Measurements from ENCODE around the gene LRIG1. TPM values are rescaled to one million over a fixed set of nuclear protein-coding genes. Genes with fewer than 3 reads are reported as not detected.

Gene LRIG1
- total RNA-seq, 8 experiments from 2014 or later, result 15.0 to 135 (median 39.6) TPM

DNA sequence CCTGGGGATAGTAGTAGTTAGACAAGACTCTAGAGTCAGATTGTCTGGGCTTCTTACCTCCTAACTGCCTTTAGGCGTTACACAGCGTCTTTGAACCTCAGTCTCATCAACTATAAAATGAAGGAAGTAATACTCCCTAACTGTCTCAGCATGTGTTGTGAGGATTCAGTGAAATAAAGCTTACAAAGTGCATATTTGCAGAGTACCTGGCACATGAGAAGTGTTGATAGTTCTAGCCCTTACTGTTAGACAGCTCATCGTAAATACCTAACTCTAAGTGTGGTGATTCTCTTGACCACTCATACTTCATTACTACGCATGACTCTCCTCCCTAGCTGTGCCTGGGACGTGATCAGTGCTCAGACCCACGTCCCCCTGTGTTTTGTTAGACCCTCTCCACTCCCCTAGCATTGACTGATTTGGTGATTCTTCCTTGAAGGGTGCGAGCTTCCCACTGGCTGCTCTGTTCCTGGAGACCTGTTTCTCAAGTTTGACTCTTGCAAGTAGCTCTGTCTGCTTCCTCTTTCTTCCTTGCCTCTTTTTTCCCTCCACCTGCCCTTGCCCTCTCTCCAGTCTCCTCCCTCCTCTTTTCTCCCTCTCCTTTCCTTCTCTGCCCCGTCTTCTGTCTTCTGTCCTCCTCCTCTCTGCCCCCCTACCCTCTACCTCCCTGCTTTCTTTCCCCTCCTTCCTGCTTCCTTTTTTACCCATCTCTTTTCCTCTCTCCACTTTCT is 155.8 kb downstream of the LRIG1 start:
- no peak overlapping the region for H3K4me3 ChIP-seq
- H3K4me1 ChIP-seq (replicated peaks in 1 of 2), result peaks cover 0 to 9% of the 10 kb centered on the region in 2 donors
- ATAC-seq (replicated peaks in 6 of 8), result peak in 3 of 8 experiments; percentile 23 to 45 (median 35)
- WGBS, 10 experiments, result 57 to 94% (median 84%) methylated on average over 1 to 6 of the region's 8 CpGs
- H3K27ac ChIP-seq, result no peak overlapping the region
- in situ Hi-C loops (cut with MboI; ENCODE audit: low pct_unique_long_range_greater_than_20kb in 2 of 9, low sequenced_read_pairs in 9 of 9, unreplicated experiment in 9 of 9), result no loop called here

DNA sequence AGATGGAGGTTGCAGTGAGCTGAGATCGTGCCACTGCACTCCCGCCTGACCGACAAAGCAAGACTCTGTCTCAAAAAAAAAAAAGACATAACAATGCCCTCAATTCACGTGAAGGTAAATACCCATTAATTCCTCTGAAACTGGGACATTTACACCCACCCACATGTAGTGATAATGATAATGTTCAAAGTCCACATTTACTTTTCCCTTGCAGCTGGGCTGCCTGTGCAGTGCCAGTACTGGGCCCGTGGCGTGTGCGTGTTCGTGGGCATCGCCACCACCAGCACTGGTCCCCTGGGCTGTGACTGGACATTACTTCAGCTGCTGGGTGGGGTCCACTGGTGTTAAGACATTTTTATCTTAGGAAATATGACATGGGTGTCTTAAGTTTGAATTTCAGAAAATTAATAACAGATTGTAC is 156.4 kb downstream of the LRIG1 start:
- peak in 3 of 8 experiments; percentile 11 to 53 (median 47) for ATAC-seq (replicated peaks in 6 of 8)
- 30 to 100% (median 84%) methylated on average over 1 to 8 of the region's 9 CpGs; no CpG with 5 or more reads in 3 of the 10 experiments for WGBS, 10 experiments
- no peak overlapping the region for H3K4me3 ChIP-seq
- no peak overlapping the region for H3K27ac ChIP-seq
- in situ Hi-C loops (cut with MboI; ENCODE audit: low pct_unique_long_range_greater_than_20kb in 2 of 9, low sequenced_read_pairs in 9 of 9, unreplicated experiment in 9 of 9), result no loop called here
- H3K4me1 ChIP-seq (replicated peaks in 1 of 2), result peaks cover 0 to 9% of the 10 kb centered on the region in 2 donors

DNA sequence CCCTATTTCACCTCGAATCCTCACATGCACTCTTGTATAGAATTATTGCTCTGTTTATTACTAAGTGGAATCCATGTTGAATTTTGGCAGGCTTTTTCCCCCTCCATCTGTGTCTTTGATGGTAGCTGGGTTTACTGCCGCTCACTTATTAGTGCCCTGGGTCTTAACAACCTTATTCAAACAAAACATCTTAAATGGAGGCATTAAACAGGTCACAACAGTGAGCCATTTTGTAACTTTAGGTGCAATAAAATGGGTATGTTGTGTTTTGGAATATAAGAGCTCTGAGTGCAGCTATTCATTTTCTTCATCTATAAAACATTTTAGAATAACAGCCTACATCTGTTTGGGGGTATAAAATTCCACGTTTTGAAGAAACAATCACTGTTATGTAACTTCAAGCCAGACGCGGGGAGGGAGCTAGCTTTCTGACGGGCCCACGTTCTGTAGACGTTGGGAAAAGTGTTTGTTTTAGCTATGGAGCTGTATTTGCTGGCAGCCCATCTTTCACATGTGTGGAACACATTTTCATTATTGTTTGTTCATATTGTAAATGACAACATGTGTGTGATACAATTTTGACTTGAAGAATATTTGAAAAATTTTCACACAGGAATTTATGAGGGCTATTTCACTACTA is 158.0 kb downstream of the LRIG1 start:
- in situ Hi-C loops (cut with MboI; ENCODE audit: low pct_unique_long_range_greater_than_20kb in 2 of 9, low sequenced_read_pairs in 9 of 9, unreplicated experiment in 9 of 9), result no loop called here
- ATAC-seq (replicated peaks in 6 of 8), result peak in 1 of 8 experiments; percentile 61
- WGBS, 10 experiments, result 17 to 100% (median 83%) methylated on average over 2 to 8 of the region's 8 CpGs; no CpG with 5 or more reads in 1 of the 10 experiments

DNA sequence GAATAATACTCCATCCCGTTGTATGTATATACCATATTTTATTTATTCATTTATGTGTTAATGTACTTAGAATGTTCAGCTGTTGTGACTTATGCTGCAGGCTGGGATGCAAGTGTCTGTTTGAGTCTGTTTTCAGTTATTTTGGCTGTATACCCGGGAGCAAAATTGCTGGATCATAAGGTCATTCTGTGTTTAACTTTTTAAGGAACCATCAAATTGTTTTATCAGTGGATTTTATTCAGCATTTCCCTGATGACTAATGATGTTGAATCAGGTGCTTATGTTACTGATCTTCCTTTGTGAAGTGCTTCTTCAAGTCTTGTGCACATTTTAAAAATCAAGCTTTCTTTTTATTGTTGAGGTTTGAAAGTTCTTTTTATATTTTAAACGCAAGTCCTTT is 161.9 kb downstream of the LRIG1 start:
- 0 to 100% (median 94%) methylated on average over 2 to 3 of the region's 3 CpGs; no CpG with 5 or more reads in 1 of the 10 experiments for WGBS, 10 experiments
- no peak overlapping the region for H3K4me3 ChIP-seq
- in situ Hi-C loops (cut with MboI; ENCODE audit: low pct_unique_long_range_greater_than_20kb in 2 of 9, low sequenced_read_pairs in 9 of 9, unreplicated experiment in 9 of 9), result no loop called here
- peaks cover 15 to 16% of the 10 kb centered on the region in 2 donors for H3K4me1 ChIP-seq (replicated peaks in 1 of 2)
- peak in 1 of 8 experiments; percentile 30 for ATAC-seq (replicated peaks in 6 of 8)
- no peak overlapping the region for H3K27ac ChIP-seq

More for the DNA sequence above, 158.0 kb downstream of the LRIG1 start:
- no peaks in the 10 kb centered on the region for H3K4me1 ChIP-seq (replicated peaks in 1 of 2)
- no peak overlapping the region for H3K4me3 ChIP-seq
- H3K27ac ChIP-seq, result no peak overlapping the region

DNA sequence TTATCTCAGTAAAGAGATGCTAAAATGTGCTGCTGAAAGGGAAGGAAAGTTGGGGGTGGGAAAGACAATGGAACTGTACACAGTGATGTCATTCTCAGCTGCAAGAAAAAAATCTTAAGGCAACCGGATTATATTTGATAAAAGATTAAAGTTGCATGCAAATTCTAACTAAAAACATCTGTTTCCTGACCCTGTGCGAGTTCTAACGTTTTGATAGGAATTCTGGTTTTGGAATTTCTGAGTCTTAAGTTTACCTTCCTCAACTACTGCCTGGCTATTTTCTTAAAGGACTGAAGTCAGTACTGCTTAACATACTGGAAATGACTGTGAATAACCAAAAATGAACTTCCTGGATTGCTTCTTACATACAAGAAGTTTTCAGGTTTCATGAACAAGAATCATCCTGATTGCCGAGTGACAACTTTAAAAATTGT is 164.5 kb downstream of the LRIG1 start:
- H3K4me3 ChIP-seq, result no peak overlapping the region
- H3K27ac ChIP-seq, result no peak overlapping the region
- WGBS, 10 experiments, result 12 to 65% (median 29%) methylated on average over 2 to 4 of the region's 4 CpGs
- ATAC-seq (replicated peaks in 6 of 8), result peak; percentile 35 to 93 (median 56)
- H3K4me1 ChIP-seq (replicated peaks in 1 of 2), result peaks cover 15 to 16% of the 10 kb centered on the region in 2 donors
- in situ Hi-C loops (cut with MboI; ENCODE audit: low pct_unique_long_range_greater_than_20kb in 2 of 9, low sequenced_read_pairs in 9 of 9, unreplicated experiment in 9 of 9), result no loop called here

DNA sequence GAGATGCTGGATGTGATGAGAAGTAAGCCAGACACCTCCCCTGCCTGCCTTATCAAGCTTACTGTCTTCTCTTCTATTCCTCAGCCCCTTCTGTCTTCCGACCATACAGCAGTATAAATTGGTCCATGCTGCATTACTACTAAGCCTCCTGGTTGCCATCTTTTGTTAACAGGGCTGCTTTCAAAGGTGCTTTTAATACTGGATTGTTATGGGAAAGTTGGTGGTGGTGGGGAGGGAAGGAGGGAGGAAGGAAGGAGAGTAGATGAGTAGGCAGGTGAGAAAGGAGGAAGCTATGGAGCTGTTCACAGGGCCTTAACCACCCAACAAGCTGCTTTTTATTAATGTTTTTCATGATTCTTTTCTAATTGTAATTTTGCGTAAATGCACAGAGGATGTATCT is 165.2 kb downstream of the LRIG1 start:
- in situ Hi-C loops (cut with MboI; ENCODE audit: low pct_unique_long_range_greater_than_20kb in 2 of 9, low sequenced_read_pairs in 9 of 9, unreplicated experiment in 9 of 9), result no loop called here
- Histone ChIP-seq H3K4me1 (replicated peaks in 1 of 2) (peaks cover 15 to 16% of the 10 kb centered on the region in 2 donors), H3K4me3 (no peak overlapping the region), H3K27ac (no peak overlapping the region)
- no peak for ATAC-seq (replicated peaks in 6 of 8)
- 78 to 100% (median 100%) methylated on average over 1 to 2 of the region's 2 CpGs; no CpG with 5 or more reads in 1 of the 10 experiments for WGBS, 10 experiments
